ENCODE data around the gene GATA5. TPM values are rescaled to one million over a fixed set of nuclear protein-coding genes. Genes with fewer than 3 reads are reported as not detected.

Gene GATA5
- total and polyA plus RNA-seq, 12 donors = 0.11 to 5.1 (median 0.60) TPM

GRCh38 chr20:62413896-62414481, 61.8 kb downstream of the GATA5 start:
- no peak overlapping the region for H3K4me3 ChIP-seq
- no peaks in the 10 kb centered on the region for H3K36me3 ChIP-seq
- ATAC-seq (no peak), DNase-seq (no peak)
- H3K27me3 ChIP-seq = peaks cover 0 to 18% (median 0%) of the 10 kb centered on the region in 7 donors
- TF ChIP-seq CTCF (IDR thresholded peaks at IDR 0.05) = no peak
- WGBS, 2 donors = 85 to 86% methylated on average over 20 to 22 of the region's 22 CpGs
- H3K4me1 ChIP-seq = peaks cover 0 to 10% (median 8%) of the 10 kb centered on the region in 9 donors
- no peaks in the 10 kb centered on the region for H3K9me3 ChIP-seq
- H3K27ac ChIP-seq = no peak overlapping the region
- intact Hi-C loops (cut with DNase I) = loop anchor here in 5 of 10 donors (5.0 to 10.0 kb wide), 5 partner anchors 73 to 201 kb away; no protein-coding TSS in a partner anchor

Other genes starting within 250 kb of the GATA5 start
- gene OSBPL2, start 237.5 kb downstream of the GATA5 start, total RNA-seq = 10 to 100 TPM; 35.4 to 55.7 (median 41.7) TPM
- gene OSBPL2, start 237.5 kb downstream of the GATA5 start, polyA plus RNA-seq = 10 to 100 TPM; 12.6 to 30.3 TPM
- 10 to 100 TPM; 67.7 to 97.0 (median 73.2) TPM for gene ADRM1, start 173.0 kb downstream of the GATA5 start, total RNA-seq
- gene ADRM1, start 173.0 kb downstream of the GATA5 start, polyA plus RNA-seq = 100 to 1,000 TPM in 1 of 2 donors, 10 to 100 TPM in 1; 81.9 to 192 TPM
- gene LAMA5, start 108.7 kb downstream of the GATA5 start, total RNA-seq = 100 to 1,000 TPM in 1 of 10 donors, 10 to 100 TPM in 9; 53.9 to 146 (median 67.2) TPM
- gene LAMA5, start 108.7 kb downstream of the GATA5 start, polyA plus RNA-seq = 100 to 1,000 TPM; 103 to 358 TPM
- 100 to 1,000 TPM; 512 to 811 (median 576) TPM for gene RPS21, start 88.9 kb downstream of the GATA5 start, total RNA-seq
- gene RPS21, start 88.9 kb downstream of the GATA5 start, polyA plus RNA-seq = 1,000 to 10,000 TPM; 1,609 to 4,111 TPM
- gene CABLES2, start 68.7 kb downstream of the GATA5 start, total RNA-seq = 10 to 100 TPM in 2 of 10 donors, 1 to 10 TPM in 8; 5.6 to 11.9 (median 8.0) TPM
- gene CABLES2, start 68.7 kb downstream of the GATA5 start, polyA plus RNA-seq = 1 to 10 TPM; 2.9 to 6.9 TPM
- not detected for gene RBBP8NL, start 48.5 kb downstream of the GATA5 start, total RNA-seq
- not detected for gene RBBP8NL, start 48.5 kb downstream of the GATA5 start, polyA plus RNA-seq
- 10 to 100 TPM in 3 of 10 donors, 1 to 10 TPM in 7; 1.5 to 34.3 (median 4.9) TPM for gene SLCO4A1, start 166.5 kb upstream of the GATA5 start, total RNA-seq
- 10 to 100 TPM; 21.7 to 52.7 TPM for gene SLCO4A1, start 166.5 kb upstream of the GATA5 start, polyA plus RNA-seq
- under 1 TPM in 2 of 10 donors, not detected in 8; 0.08 TPM for gene NTSR1, start 232.8 kb upstream of the GATA5 start, total RNA-seq
- gene NTSR1, start 232.8 kb upstream of the GATA5 start, polyA plus RNA-seq = not detected